GM18868 (cell line): ENCODE measurements around the gene MAP3K15.

Experiments
- ATAC-seq: cut with Tn5 transposase; IDR thresholded peaks from one replicate; pipeline ENCODE4 v1.9.1; 2021; ENCODE audit warnings: mild to moderate bottlenecking, moderate library complexity; ENCODE audit not compliant: unreplicated experiment

The MAP3K15 gene

GRCh38 chrX:19350941-19351384, 164.3 kb downstream of the MAP3K15 start:
- ATAC-seq: peak; percentile 94

GRCh38 chrX:19349264-19349663, 166.0 kb downstream of the MAP3K15 start:
- no peak for ATAC-seq

- ATAC-seq: no peak
Measured at GRCh38 chrX:19347916-19348315, 167.4 kb downstream of the MAP3K15 start.

GRCh38 chrX:19344661-19345060, 170.6 kb downstream of the MAP3K15 start:
- ATAC-seq: no peak

- ATAC-seq: peak; percentile 98
Measured at GRCh38 chrX:19343535-19344408, 171.5 kb downstream of the MAP3K15 start, which contains the start of gene PDHA1. PDHA1 (plus strand) TSS chrX:19343927; CDS start chrX:19344038, 111 bp downstream.

GRCh38 chrX:19343085-19343534, 172.2 kb downstream of the MAP3K15 start:
- ATAC-seq: no peak

GRCh38 chrX:19342331-19342906, 172.9 kb downstream of the MAP3K15 start:
- no peak for ATAC-seq

GRCh38 chrX:19334945-19335626, 180.2 kb downstream of the MAP3K15 start:
- no peak for ATAC-seq

GRCh38 chrX:19332983-19333382, 182.3 kb downstream of the MAP3K15 start:
- no peak for ATAC-seq

GRCh38 chrX:19331831-19332230, 183.5 kb downstream of the MAP3K15 start:
- no peak for ATAC-seq

GRCh38 chrX:19326567-19326966, 188.7 kb downstream of the MAP3K15 start:
- ATAC-seq: no peak
